ENCODE results near the gene GID8.
A peak's percentile ranks its signal among the peaks of the same experiment; 100 is the strongest.

GID8 gene

DNA sequence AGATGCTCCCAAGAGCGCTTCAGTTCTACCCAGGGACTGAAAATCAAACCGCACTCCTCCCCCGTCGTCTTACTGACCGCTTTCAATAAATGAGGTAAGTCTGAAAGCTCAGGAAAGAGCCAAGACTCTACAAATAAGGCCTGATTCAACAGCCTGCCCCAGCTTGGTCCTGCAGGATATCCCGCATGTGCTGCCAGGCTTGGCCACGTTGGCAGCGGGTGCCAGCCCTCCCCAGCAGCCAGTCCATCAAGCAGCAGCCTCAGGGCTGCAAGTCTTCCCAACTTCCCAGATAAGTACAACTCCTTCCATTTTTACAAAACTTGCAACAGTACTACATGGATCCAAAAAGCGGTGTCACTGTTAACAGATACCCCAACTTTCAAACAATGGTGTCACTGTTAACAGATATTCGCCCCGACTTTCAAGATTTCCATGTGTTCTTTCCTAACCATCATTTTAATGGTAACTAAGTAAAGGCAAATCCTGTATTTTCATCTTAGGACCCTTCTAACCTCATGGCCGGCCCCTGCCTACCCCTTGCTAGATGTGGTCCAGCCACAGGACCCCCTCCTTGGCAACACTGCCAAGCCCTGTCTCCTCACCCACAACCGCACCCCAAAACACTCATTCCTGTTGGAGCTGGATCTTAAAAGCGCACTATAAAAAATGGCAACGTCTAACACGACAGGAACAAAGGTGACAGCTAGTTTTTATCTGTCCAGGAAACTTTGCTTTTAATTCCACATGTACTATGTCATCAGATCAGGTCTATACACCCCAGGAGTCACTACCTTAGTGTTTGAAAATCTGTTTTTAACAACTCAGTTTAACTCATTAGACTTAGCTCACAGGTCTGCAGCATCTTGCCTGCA lies 39.6 kb upstream of the GID8 start:
- DNase-seq, result no peak
- no peak for TF ChIP-seq GATA1 (IDR thresholded peaks at IDR 0.05; ENCODE audit: low read depth, low read length)
- no peak for TF ChIP-seq POLR2A (IDR thresholded peaks at IDR 0.05; ENCODE audit: low read length)

DNA sequence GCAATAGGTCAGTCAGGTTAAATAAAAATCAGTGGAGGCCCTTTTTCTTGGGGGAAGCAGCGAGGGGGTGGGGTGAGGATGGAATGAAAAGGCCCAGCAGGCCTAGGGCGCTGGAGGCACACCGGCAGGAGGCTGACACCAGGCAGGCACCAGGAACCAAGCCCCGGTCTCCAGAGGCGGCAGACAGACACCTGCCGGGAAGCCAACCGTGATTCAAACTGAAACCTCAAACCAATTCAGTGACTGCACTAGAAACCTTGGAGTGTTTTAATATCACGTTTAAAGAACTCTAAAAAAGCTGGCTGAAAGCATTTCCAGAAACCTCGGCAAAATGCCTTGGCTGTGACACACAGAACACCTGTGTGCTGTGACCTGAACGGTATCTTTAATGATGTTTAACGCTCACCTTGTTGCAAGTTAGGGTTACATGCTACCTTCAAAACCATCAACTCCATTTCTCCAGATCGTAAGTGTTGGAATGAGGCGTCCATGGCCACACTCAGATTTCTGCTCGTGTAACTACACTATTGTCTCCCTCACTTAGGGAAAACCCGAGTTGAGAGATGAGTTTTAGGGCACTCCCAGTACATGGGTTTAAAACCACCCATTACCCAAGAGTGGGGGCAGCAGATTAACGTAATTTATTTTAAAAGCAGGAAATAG lies 38.8 kb upstream of the GID8 start:
- no peak for DNase-seq
- no peak for TF ChIP-seq GATA1 (IDR thresholded peaks at IDR 0.05; ENCODE audit: low read depth, low read length)
- no peak for TF ChIP-seq POLR2A (IDR thresholded peaks at IDR 0.05; ENCODE audit: low read length)

DNA sequence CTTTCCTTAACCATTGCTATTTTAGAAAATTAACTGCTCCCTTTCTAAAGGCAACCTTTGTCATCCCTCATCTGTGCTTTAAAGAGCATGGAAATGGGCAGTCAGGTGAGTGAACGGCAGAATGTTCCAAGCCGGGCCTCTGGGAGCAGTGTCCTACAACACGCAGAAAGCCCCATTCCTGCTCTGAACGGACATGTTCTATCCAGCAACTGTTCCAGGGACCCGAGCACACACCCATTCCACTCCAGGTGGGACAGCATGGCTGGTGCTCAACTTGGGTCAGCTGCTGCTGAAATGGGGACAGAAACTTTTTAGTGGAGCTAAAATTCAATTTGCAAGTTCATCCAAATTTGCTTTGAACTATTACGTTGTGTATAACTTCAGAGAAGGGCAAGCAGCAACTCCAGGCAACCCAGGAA lies 38.3 kb upstream of the GID8 start:
- TF ChIP-seq GATA1 (IDR thresholded peaks at IDR 0.05; ENCODE audit: low read depth, low read length) (no peak), POLR2A (IDR thresholded peaks at IDR 0.05; ENCODE audit: low read length) (no peak)
- DNase-seq, result no peak

DNA sequence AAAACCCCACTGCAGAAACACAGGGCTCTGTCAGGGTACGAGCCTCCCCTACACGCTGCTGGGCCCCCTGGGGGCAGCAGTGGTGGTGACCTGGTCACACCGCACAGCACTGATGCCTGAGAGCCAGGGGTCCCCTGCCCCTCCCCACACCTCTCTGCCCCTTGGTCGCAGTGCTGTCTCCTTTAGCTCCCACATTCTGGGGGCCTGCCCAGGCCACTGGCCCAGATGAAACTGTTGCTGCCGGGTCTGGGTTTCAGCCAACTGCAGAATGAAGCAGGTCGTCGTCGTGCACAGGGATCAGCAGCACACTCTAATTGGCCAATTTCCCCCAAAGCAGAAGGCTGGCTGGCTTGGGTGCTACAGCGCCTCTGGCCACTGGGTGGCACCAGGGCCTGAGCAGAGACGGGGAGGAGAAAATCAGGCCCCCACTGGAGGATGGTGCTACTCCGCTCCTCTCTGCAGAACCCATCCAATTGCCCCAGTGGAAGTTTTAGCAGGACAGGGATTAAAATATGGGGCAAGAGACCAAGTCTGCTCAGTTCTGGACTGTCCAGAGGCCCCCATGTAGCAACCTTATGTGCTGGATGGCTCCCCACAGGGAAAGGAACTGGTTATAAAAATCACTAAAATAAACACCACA lies 37.8 kb upstream of the GID8 start:
- no peak for TF ChIP-seq POLR2A (IDR thresholded peaks at IDR 0.05; ENCODE audit: low read length)
- no peak for TF ChIP-seq GATA1 (IDR thresholded peaks at IDR 0.05; ENCODE audit: low read depth, low read length)
- DNase-seq, result peak; percentile 66 to 73

DNA sequence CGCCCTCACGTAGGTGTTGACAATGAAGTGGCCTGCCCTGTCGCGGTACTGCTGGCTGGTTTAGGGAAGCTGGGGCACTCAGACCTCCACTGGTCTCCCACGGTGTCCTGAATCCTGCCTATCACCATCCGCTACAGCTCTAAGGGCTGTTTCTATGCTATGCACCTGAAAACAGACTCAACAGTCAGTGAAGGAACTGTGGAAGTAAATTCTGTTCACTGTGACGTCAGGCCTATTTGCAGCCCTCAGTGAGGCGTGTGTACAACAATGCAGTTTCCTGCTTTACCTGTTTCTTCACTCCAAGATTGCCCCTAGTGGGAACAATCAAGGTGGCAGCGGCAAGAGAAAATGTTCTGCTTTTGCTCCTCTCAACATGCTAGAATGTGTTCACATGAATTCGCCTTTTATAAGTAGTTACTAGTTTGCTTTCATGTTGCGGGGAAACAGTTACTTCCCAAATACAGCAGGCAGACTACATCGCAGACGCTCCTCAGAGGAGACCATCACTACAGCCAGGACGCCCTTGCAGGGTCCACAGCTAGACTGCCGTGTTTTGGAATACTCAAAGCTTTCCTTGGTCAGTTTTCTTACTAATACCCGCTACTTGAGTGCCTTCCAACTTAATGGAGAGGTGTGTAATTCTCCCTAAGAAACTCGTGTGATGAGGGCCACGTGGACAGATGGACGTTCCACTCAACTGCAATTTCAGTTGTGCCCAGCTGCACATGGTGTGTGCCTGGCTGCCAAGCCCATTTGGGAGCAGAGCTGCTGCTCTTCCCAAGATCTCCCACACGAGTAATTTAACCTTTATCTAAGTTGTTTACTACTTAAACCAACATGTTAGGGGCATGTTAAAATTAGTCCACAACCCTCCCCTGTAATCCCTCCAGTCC lies 37.0 kb upstream of the GID8 start:
- peak in 1 of 2 experiments; percentile 26 for DNase-seq
- TF ChIP-seq GATA1 (IDR thresholded peaks at IDR 0.05; ENCODE audit: low read depth, low read length) (no peak), POLR2A (IDR thresholded peaks at IDR 0.05; ENCODE audit: low read length) (no peak)

DNA sequence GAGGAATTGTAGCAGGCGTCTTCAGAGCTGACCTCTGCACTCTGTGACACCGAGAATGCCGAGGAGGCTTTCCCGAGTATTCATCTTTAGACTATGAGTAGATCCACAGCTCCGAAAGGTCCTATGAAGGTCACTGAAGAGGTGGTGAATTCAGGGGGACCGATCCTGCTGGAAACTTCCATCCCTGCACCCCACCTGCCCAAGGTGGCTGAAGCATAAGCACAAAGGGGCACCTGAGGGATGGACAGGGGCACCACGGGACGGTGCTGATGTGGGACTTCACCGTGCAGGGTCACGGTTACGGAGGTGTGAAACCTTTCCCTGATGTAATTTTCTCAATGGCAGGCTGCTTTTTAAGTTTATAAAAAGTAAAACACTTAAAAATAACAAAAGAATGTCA lies 36.1 kb upstream of the GID8 start:
- no peak for DNase-seq
- TF ChIP-seq POLR2A (IDR thresholded peaks at IDR 0.05; ENCODE audit: low read length) (no peak), GATA1 (IDR thresholded peaks at IDR 0.05; ENCODE audit: low read depth, low read length) (no peak)

DNA sequence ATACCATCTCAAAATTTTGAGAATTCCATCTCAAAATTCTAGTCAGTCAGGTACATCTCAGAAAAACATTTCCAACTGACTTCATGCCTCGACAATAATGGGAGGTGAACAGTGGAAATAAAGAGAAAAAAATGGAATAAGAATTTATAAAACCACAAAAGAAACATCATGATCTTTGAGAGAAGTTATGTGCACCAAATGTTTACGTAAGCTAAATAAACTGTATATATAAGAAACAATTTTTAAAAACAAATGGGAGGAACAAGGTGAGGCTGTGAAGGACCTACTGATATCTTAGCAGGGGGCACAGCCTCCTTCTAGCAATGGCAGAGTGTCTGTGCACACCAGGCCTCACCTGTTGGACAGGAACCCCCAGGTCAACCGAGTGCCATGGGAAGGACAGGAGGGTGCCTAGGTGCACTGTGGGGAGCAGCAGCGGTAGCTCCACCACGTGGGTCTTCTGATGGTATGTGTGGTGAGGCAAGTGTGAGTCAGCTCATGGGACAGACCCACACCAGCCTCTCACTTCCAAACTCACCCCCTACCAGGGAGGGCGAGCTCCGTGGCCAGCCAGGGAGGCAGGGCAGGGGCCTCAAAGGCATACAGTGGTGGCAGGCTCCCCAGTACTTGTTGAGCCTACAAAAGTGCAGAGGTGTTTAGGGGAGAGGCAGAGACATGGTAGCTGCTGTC lies 34.9 kb upstream of the GID8 start:
- DNase-seq, result no peak
- TF ChIP-seq GATA1 (IDR thresholded peaks at IDR 0.05; ENCODE audit: low read depth, low read length) (no peak), POLR2A (IDR thresholded peaks at IDR 0.05; ENCODE audit: low read length) (no peak)

DNA sequence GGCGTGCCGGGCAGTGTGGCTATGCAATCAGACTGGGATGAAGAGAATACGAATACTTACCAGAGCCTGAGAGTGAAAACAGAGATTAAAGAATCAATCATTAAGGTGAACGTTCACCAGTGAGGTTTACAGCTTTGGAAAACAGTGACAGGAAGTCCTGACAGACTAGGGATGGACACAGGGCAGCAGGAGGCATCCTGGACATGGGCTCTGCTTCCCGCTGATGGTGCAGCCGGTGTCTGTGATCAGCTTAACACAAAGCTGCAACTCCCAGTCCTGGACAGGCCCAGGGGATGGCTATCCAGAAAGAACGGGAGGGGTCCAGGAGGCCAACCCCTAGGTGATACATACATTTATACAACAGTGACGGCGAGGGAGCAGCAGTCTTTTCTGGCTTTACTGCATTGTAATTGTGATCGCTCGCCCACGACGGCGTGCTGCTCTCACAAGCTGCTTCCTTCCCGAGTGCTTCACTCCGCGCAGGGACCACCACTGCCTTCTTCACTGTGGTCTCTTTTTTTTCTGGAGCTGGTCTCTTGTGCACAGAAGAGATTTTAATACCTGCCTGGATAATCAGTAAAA lies 32.3 kb upstream of the GID8 start:
- DNase-seq, result no peak

DNA sequence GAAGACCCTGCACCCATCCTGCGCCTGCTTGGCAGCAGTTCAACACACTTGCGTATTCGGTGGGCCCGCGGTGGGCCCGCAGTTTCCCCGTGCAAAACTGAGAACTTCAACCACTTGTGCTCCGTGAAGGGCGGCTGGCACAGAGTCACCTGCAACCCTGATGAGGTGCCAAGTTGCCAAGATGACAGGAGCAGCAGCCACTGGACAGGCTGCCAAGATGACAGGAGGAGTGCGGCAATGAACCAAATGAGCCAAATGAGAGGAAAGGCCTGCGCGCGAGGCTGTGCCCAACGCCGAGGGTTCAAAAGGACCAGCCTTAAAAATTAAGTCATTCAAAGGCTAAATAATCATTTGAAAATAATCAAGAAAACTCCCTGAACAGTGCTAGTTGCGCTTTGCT lies 31.7 kb upstream of the GID8 start:
- no peak for TF ChIP-seq GATA1 (IDR thresholded peaks at IDR 0.05; ENCODE audit: low read depth, low read length)
- TF ChIP-seq POLR2A (IDR thresholded peaks at IDR 0.05; ENCODE audit: low read length), result no peak
- DNase-seq, result no peak

More for the DNA sequence above, 32.3 kb upstream of the GID8 start:
- TF ChIP-seq GATA1 (IDR thresholded peaks at IDR 0.05; ENCODE audit: low read depth, low read length) (no peak), POLR2A (IDR thresholded peaks at IDR 0.05; ENCODE audit: low read length) (no peak)

DNA sequence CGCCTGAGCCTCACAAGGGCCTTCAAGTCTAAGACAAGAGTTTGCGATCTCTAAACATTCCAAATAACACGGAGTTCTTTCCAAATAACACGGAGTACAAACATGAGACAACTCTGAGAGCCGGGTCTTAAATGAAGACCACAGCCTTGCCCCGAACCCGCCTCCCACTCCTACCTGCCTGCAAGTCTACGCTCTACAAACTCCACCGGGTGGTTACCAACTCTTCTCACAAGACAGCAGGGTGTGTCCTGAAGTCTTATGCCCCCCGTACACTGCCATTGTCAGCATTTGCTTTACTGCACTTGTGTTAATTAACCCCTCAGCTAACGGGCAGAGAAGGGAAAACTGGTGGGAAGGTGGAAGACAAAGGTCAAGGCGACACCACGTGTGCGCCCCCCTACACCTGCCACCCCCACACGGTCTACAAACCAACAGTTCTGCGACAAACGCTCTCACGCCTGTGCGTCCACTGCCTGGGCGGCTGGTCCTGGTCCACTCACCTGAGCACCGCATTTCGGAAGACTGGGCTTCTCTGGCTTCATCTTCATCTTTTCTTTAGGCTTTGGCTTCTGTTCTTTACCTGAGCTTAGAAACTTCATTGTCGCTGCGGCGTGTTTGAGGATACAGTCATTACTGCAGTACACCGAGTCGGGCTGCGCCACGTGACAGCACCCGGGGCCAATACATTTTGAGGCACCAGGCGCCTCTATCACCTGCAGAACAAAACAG lies 31.1 kb upstream of the GID8 start:
- no peak for DNase-seq
- TF ChIP-seq POLR2A (IDR thresholded peaks at IDR 0.05; ENCODE audit: low read length), result no peak
- TF ChIP-seq GATA1 (IDR thresholded peaks at IDR 0.05; ENCODE audit: low read depth, low read length), result no peak

DNA sequence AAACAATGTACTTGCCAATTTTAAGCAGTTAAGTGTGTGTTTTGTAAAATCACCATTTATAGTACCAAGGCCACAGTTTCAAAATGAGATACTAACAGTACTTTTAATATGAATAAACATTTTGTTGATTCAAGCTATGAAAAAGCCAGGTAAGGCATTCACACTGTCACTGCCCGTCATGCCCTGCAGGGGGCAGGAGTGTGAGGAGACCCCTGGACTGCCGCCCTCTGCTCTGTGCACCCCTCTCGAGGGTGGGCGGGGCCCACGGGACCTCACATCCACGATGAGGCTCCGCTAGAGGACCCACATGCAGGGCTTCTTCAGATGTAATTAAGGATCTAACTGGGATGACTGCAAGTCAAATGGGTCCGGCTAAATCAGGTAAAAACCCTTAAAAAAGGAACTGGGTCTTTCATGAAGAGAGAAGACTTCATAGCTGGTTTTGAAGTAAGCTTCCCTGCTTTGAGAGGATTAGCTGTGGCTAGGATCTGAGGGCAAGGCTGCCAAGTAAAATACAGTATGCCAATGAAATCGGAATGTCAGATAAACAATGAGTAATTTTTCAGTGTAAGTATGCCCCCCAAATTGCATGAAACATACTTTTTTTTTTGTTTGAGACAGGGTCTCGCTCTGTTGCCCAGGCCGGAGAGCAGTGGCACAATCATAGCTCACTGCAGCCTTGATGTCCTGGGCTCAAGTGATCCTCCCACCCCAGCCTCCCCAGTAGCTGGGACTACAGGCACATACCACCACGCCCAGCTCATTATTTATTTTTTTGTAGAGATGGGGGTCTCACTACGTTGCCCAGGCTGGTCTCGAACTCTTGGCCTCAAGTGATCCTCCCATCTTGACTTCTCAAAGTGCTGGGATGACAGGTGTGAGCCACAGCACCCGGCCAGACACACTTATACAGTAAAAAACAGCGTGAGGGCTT lies 30.3 kb upstream of the GID8 start:
- peak; percentile 17 to 39 for DNase-seq
- TF ChIP-seq POLR2A (IDR thresholded peaks at IDR 0.05; ENCODE audit: low read length) (no peak), GATA1 (IDR thresholded peaks at IDR 0.05; ENCODE audit: low read depth, low read length) (no peak)
